OCI-LY1 (cell line): ENCODE data around the gene SPC25.

Experiments used
- H2AFZ ChIP-seq: fragments of 200-600 bp; sonication (generic), shearing (Covaris generic); 2 replicates; pipeline ENCODE4 v1.6.0; 2014; ENCODE audit warnings: antibody characterized with exemption, mild to moderate bottlenecking, low read length
- H3F3A ChIP-seq: fragments of 200-600 bp; sonication (generic), shearing (Covaris generic); 2 replicates; pipeline ENCODE4 v1.6.0; 2014; ENCODE audit warnings: mild to moderate bottlenecking, antibody characterized with exemption, low read length, moderate library complexity; ENCODE audit not compliant: insufficient read depth
- H3K27ac ChIP-seq: fragments of 200-600 bp; sonication (generic); 2 replicates; pipeline ENCODE4 v1.5.1; 2014; ENCODE audit warnings: low read length, mixed run types, mild to moderate bottlenecking, low read depth; ENCODE audit not compliant: poor library complexity, severe bottlenecking
- H3K27me3 ChIP-seq: fragments of 200-600 bp; sonication (generic); 2 replicates; pipeline ENCODE4 v1.6.0; 2014; ENCODE audit warnings: antibody characterized with exemption, mild to moderate bottlenecking, low read length, moderate library complexity; ENCODE audit not compliant: insufficient read depth
- H3K36me3 ChIP-seq: fragments of 200-600 bp; sonication (generic); 2 replicates; pipeline ENCODE4 v1.6.1; 2014; ENCODE audit warnings: mild to moderate bottlenecking, antibody characterized with exemption, low read length, moderate library complexity, mixed read lengths; ENCODE audit not compliant: insufficient read depth
- H3K4me1 ChIP-seq: fragments of 200-600 bp; sonication (generic); 2 replicates; pipeline ENCODE4 v1.5.1; 2014; ENCODE audit warnings: mild to moderate bottlenecking, low read length, moderate library complexity; ENCODE audit not compliant: insufficient read depth, severe bottlenecking
- H3K4me2 ChIP-seq: fragments of 200-600 bp; sonication (generic), shearing (Covaris generic); 2 replicates; pipeline ENCODE4 v1.6.1; 2014; ENCODE audit warnings: low read length
- H3K4me3 ChIP-seq: fragments of 200-600 bp; sonication (generic); 2 replicates; pipeline ENCODE4 v1.5.1; 2014; ENCODE audit warnings: low read length, low read depth, mild to moderate bottlenecking, mixed read lengths; ENCODE audit not compliant: poor library complexity, severe bottlenecking
- H3K79me2 ChIP-seq: fragments of 200-600 bp; shearing (Covaris generic); 2 replicates; pipeline ENCODE4 v1.6.1; 2016; ENCODE audit warnings: mixed run types, low read length, mixed read lengths; ENCODE audit not compliant: insufficient read depth
- H3K9ac ChIP-seq: fragments of 200-600 bp; sonication (generic), shearing (Covaris generic); 2 replicates; pipeline ENCODE4 v1.6.1; 2014; ENCODE audit warnings: mild to moderate bottlenecking, low read length, mixed read lengths
- H3K9me2 ChIP-seq: fragments of 200-600 bp; sonication (generic), shearing (Covaris generic); 2 replicates; pipeline ENCODE4 v1.6.1; 2014; ENCODE audit warnings: low read depth, mild to moderate bottlenecking, low read length, mixed read lengths
- H3K9me3 ChIP-seq: fragments of 200-600 bp; shearing (Covaris generic); 2 replicates; pipeline ENCODE4 v1.6.1; 2014; ENCODE audit warnings: low read length, mixed read lengths
- H4K20me1 ChIP-seq: fragments of 200-600 bp; sonication (generic), shearing (Covaris generic); 2 replicates; pipeline ENCODE4 v1.6.0; 2016; ENCODE audit warnings: mild to moderate bottlenecking, low read length; ENCODE audit not compliant: insufficient read depth
- EZH2 ChIP-seq: fragments of 200-600 bp; sonication (generic), shearing (Covaris generic); IDR thresholded peaks from 2 replicates; pipeline ENCODE4 v1.8.0; 2017; ENCODE audit warnings: borderline replicate concordance, mixed run types, mild to moderate bottlenecking, antibody characterized with exemption, low read length, moderate library complexity, mixed read lengths
- TF ChIP-seq, protein P1 (sequence below): fragments of 200-600 bp; sonication (generic), shearing (Covaris generic); IDR thresholded peaks from 2 replicates; pipeline ENCODE4 v1.5.1; 2017; ENCODE audit warnings: mild to moderate bottlenecking, antibody characterized with exemption, low read length, moderate library complexity, mixed read lengths

Gene SPC25

DNA sequence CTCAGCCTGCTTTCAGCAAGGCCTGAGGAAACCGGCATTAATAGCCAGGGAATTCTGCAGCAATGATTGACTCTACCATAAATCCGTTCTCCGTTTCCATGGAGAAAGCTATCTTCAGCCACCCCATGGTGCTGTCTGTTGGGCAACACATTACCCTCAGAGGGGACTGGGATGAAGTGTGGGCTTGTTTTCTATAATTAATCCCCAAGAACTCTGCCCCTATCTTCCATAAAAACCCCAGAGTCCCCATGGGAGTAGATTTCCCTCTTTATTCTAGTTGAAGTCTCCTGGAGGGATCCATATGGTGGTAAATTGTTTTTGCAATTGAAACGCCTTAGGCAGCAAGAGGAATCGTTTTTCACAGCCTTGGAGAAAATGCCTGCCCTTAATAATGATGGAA lies 20.1 kb upstream of the SPC25 start:
- Histone ChIP-seq H3F3A (no peaks in the 10 kb centered on the region), H3K27me3 (peaks cover 6% of the 10 kb centered on the region; the same call in 1 of the 2 replicates), H3K9me2 (no peaks in the 10 kb centered on the region), H2AFZ (no peak overlapping the region), H3K79me2 (no peaks in the 10 kb centered on the region), H3K36me3 (no peaks in the 10 kb centered on the region), H3K4me2 (no peak overlapping the region), H3K9me3 (no peaks in the 10 kb centered on the region), H3K9ac (no peak overlapping the region), H3K27ac (no peak overlapping the region), H3K4me1 (no peaks in the 10 kb centered on the region), H4K20me1 (no peaks in the 10 kb centered on the region), H3K4me3 (no peak overlapping the region)
- TF ChIP-seq, protein P1, sequence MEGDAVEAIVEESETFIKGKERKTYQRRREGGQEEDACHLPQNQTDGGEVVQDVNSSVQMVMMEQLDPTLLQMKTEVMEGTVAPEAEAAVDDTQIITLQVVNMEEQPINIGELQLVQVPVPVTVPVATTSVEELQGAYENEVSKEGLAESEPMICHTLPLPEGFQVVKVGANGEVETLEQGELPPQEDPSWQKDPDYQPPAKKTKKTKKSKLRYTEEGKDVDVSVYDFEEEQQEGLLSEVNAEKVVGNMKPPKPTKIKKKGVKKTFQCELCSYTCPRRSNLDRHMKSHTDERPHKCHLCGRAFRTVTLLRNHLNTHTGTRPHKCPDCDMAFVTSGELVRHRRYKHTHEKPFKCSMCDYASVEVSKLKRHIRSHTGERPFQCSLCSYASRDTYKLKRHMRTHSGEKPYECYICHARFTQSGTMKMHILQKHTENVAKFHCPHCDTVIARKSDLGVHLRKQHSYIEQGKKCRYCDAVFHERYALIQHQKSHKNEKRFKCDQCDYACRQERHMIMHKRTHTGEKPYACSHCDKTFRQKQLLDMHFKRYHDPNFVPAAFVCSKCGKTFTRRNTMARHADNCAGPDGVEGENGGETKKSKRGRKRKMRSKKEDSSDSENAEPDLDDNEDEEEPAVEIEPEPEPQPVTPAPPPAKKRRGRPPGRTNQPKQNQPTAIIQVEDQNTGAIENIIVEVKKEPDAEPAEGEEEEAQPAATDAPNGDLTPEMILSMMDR, result no peak
- no peak for TF ChIP-seq EZH2

- no peaks in the 10 kb centered on the region for H3F3A ChIP-seq
- no peak overlapping the region for H2AFZ ChIP-seq
- no peaks in the 10 kb centered on the region for H3K4me1 ChIP-seq
- H4K20me1 ChIP-seq, result no peaks in the 10 kb centered on the region
- no peak overlapping the region for H3K4me2 ChIP-seq
- H3K79me2 ChIP-seq, result no peaks in the 10 kb centered on the region
- H3K27ac ChIP-seq, result no peak overlapping the region
- no peak overlapping the region for H3K9ac ChIP-seq
- TF ChIP-seq EZH2, result no peak
- TF ChIP-seq, protein P1, result no peak
- no peaks in the 10 kb centered on the region for H3K9me2 ChIP-seq
- H3K27me3 ChIP-seq, result peaks cover 6% of the 10 kb centered on the region; the same call in 1 of the 2 replicates
- H3K36me3 ChIP-seq, result no peaks in the 10 kb centered on the region
- no peaks in the 10 kb centered on the region for H3K9me3 ChIP-seq
- H3K4me3 ChIP-seq, result no peak overlapping the region
Observed at GRCh38 chr2:168907940-168908662, 17.9 kb upstream of the SPC25 start.

- Histone ChIP-seq H3K4me3 (no peak overlapping the region), H3K36me3 (no peaks in the 10 kb centered on the region), H3F3A (no peaks in the 10 kb centered on the region), H3K4me2 (no peak overlapping the region), H3K4me1 (no peaks in the 10 kb centered on the region), H2AFZ (no peak overlapping the region), H3K9me2 (no peaks in the 10 kb centered on the region), H3K27me3 (no peaks in the 10 kb centered on the region), H3K79me2 (no peaks in the 10 kb centered on the region), H4K20me1 (no peaks in the 10 kb centered on the region), H3K9ac (no peak overlapping the region), H3K27ac (no peak overlapping the region), H3K9me3 (no peaks in the 10 kb centered on the region)
- TF ChIP-seq, protein P1, result no peak
- TF ChIP-seq EZH2, result no peak
Observed at GRCh38 chr2:168904358-168904757, 14.1 kb upstream of the SPC25 start.
